Transverse colon (tissue), 4 donors: Measurements from ENCODE around the gene EHD2. TPM values are rescaled to one million over a fixed set of nuclear protein-coding genes. Genes with fewer than 3 reads are reported as not detected.
"Not testable (repeated sequence)": the region's sequence is repeated elsewhere in the genome, so short reads cannot be mapped to it uniquely, and the experiment has no call there.

Source experiments
- DNase-seq: peaks from one replicate; pipeline ENCODE4 v3.0.0-alpha.2; 2019
- H3K27ac ChIP-seq, 4 donors: fragments of 200-600 bp; sonication (generic); 2 replicates each; pipeline ENCODE4 v1.5.1; 2016 to 2018; ENCODE audit warnings: inconsistent platforms in 4 of 4
- H3K27me3 ChIP-seq: fragments of 200-600 bp; sonication (generic); 2 replicates; pipeline ENCODE4 v1.5.1; 2017; ENCODE audit warnings: inconsistent platforms
- H3K36me3 ChIP-seq, 4 donors: fragments of 200-600 bp; sonication (generic); 2 replicates each; pipeline ENCODE4 v1.5.1; 2017 to 2019; ENCODE audit warnings: inconsistent platforms in 4 of 4
- H3K4me1 ChIP-seq, 4 donors: fragments of 200-600 bp; sonication (generic); 2 replicates each; pipeline ENCODE4 v1.5.1; 2017 to 2020; ENCODE audit warnings: inconsistent platforms in 4 of 4
- H3K4me3 ChIP-seq, 4 donors: fragments of 200-600 bp; sonication (generic); 1 replicate in 1 of 4; 2 replicates in 3 of 4; pipeline versions ENCODE4 v1.5.1 to v1.6.1; 2017 to 2019; ENCODE audit warnings: inconsistent platforms in 4 of 4
- H3K9me3 ChIP-seq, 2 donors: fragments of 200-600 bp; sonication (generic); 2 replicates each; pipeline ENCODE4 v1.5.1; 2017 to 2019; ENCODE audit warnings: inconsistent platforms in 2 of 2
- CTCF ChIP-seq, 5 experiments: fragments of 200-600 bp in 3 of 5; fragments of 450-650 bp in 2 of 5; sonication (generic) in 3 of 5; IDR thresholded peaks; 1 replicate in 2 of 5; 2 replicates in 3 of 5; pipeline ENCODE4 v1.5.1; 2016 to 2017; ENCODE audit warnings: antibody characterized with exemption in 5 of 5, inconsistent platforms in 3 of 5, mild to moderate bottlenecking in 2 of 5, moderate library complexity in 1 of 5
- EP300 ChIP-seq: sonication (generic); formaldehyde crosslinking; IDR thresholded peaks from one replicate; pipeline ENCODE4 v1.6.1; 2017; ENCODE audit warnings: antibody characterized with exemption, low read depth
- POLR2A ChIP-seq: fragments of 450-650 bp; IDR thresholded peaks from one replicate; pipeline ENCODE4 v1.6.1; 2016; ENCODE audit warnings: antibody characterized with exemption, mild to moderate bottlenecking, moderate library complexity
- POLR2AphosphoS5 ChIP-seq, 3 donors: sonication (generic); formaldehyde crosslinking; IDR thresholded peaks; one replicate each; pipeline ENCODE4 v1.6.1; 2016; ENCODE audit warnings: antibody characterized with exemption in 3 of 3
- WGBS, 2 donors: methylation state at CpG; one replicate each; pipeline ENCODE4 v1.1.5; 2018; ENCODE audit warnings: low coverage in 1 of 2; 5-methylcytosine and 5-hydroxymethylcytosine counted together
- in situ Hi-C, 4 donors: fragments of 200-750 bp; cut with MboI; loops; one replicate each; pipeline versions ENCODE4 v1.15.0 to v1.15.1; 2017; ENCODE audit warnings: low sequenced_read_pairs in 3 of 4, low pct_ligation_motif_present in 1 of 4, low pct_unique_long_range_greater_than_20kb in 1 of 4
- intact Hi-C: fragments of 100-400 bp; cut with DNase I; formaldehyde crosslinking; loops from one replicate; pipeline ENCODE4 v1.15.1; 2023; ENCODE audit warnings: low total_unique reads
- total RNA-seq, 4 donors: library from RNA; depleted of rRNA; stranded (reverse); fragments of >200 nt; gene quantifications; one replicate each; pipeline ENCODE4 v1.1.0, GENCODE V29; 2016

EHD2 gene
- total RNA-seq, 4 donors from 2014 or later, result 15.2 to 93.1 (median 25.3) TPM

GRCh38 chr19:47723581-47723940 is 10.3 kb downstream of the EHD2 start:
- in situ Hi-C loops (loop anchor here in 3 of 4 donors (25.0 kb wide), 2 partner anchors 411 to 436 kb away; partner anchors contain the start of gene C5AR1 (in 1 of the 3)), intact Hi-C loops (no loop called here)
- peaks cover 0 to 3% (median 0%) of the 10 kb centered on the region in 4 donors for H3K36me3 ChIP-seq
- TF ChIP-seq POLR2AphosphoS5 (IDR thresholded peaks at IDR 0.05), result peak in 1 of 3 donors; percentile 28
- no peak for TF ChIP-seq EP300
- H3K27ac ChIP-seq, result peak overlapping the region; percentile 74 to 86 (median 81)
- WGBS, 2 donors, result 12% methylated on average over 5 to 7 of the region's 7 CpGs
- peaks cover 8% of the 10 kb centered on the region for H3K27me3 ChIP-seq
- DNase-seq, result peak; percentile 59
- H3K4me3 ChIP-seq, result peak overlapping the region in 1 of 4 donors; percentile 6
- peaks cover 20 to 37% (median 27%) of the 10 kb centered on the region in 4 donors for H3K4me1 ChIP-seq
- H3K9me3 ChIP-seq, result no peaks in the 10 kb centered on the region

- peak overlapping the region; percentile 8 to 90 (median 78) for H3K27ac ChIP-seq
- DNase-seq, result no peak
- peaks cover 30% of the 10 kb centered on the region for H3K27me3 ChIP-seq
- in situ Hi-C loops, result no loop called here
- no peak overlapping the region for H3K4me3 ChIP-seq
- TF ChIP-seq POLR2AphosphoS5 (IDR thresholded peaks at IDR 0.05) (no peak), CTCF (IDR thresholded peaks at IDR 0.05) (no peak), POLR2A (no peak), EP300 (no peak)
- intact Hi-C loops, result no loop called here
- 93% methylated on average over 48 of the region's 48 CpGs; no CpG with 5 or more reads in 1 of the 2 donors for WGBS, 2 donors
- peaks cover 0 to 3% (median 0%) of the 10 kb centered on the region in 4 donors for H3K36me3 ChIP-seq
- H3K4me1 ChIP-seq, result peaks cover 27 to 46% (median 36%) of the 10 kb centered on the region in 4 donors
- H3K9me3 ChIP-seq, result no peaks in the 10 kb centered on the region
Measured at GRCh38 chr19:47725759-47726401, 12.7 kb downstream of the EHD2 start.

GRCh38 chr19:47726467-47726866 is 13.2 kb downstream of the EHD2 start:
- peak overlapping the region; percentile 72 to 90 (median 78) for H3K27ac ChIP-seq
- H3K27me3 ChIP-seq, result peaks cover 30% of the 10 kb centered on the region
- H3K36me3 ChIP-seq, result peaks cover 0 to 3% (median 0%) of the 10 kb centered on the region in 4 donors
- DNase-seq, result no peak
- H3K4me1 ChIP-seq, result peaks cover 27 to 46% (median 36%) of the 10 kb centered on the region in 4 donors
- 38 to 66% methylated on average over 2 to 4 of the region's 4 CpGs for WGBS, 2 donors
- intact Hi-C loops, result no loop called here
- no peaks in the 10 kb centered on the region for H3K9me3 ChIP-seq
- H3K4me3 ChIP-seq, result no peak overlapping the region
- in situ Hi-C loops, result no loop called here
- no peak for TF ChIP-seq EP300
- no peak for TF ChIP-seq POLR2AphosphoS5 (IDR thresholded peaks at IDR 0.05)
- no peak for TF ChIP-seq POLR2A
- TF ChIP-seq CTCF (IDR thresholded peaks at IDR 0.05), result no peak

GRCh38 chr19:47728295-47728694 is 15.1 kb downstream of the EHD2 start:
- H3K36me3 ChIP-seq, H3K4me3 ChIP-seq, DNase-seq, in situ Hi-C loops, H3K9me3 ChIP-seq, intact Hi-C loops: not testable (repeated sequence)
- Histone ChIP-seq H3K27ac (peak overlapping the region; percentile 72 to 90 (median 78)), H3K27me3 (peaks cover 21% of the 10 kb centered on the region), H3K4me1 (peaks cover 22 to 35% (median 28%) of the 10 kb centered on the region in 4 donors)
- 76 to 84% methylated on average over 4 of the region's 4 CpGs for WGBS, 2 donors

GRCh38 chr19:47729468-47729798 is 16.2 kb downstream of the EHD2 start:
- peaks cover 0 to 3% (median 0%) of the 10 kb centered on the region in 4 donors for H3K36me3 ChIP-seq
- intact Hi-C loops, result no loop called here
- H3K4me3 ChIP-seq, result no peak overlapping the region
- TF ChIP-seq POLR2A (no peak), CTCF (IDR thresholded peaks at IDR 0.05) (no peak), POLR2AphosphoS5 (IDR thresholded peaks at IDR 0.05) (no peak)
- no peaks in the 10 kb centered on the region for H3K9me3 ChIP-seq
- peaks cover 21% of the 10 kb centered on the region for H3K27me3 ChIP-seq
- peaks cover 18 to 31% (median 20%) of the 10 kb centered on the region in 4 donors for H3K4me1 ChIP-seq
- WGBS, 2 donors, result 12% methylated on average over 9 of the region's 9 CpGs; no CpG with 5 or more reads in 1 of the 2 donors
- H3K27ac ChIP-seq, result peak overlapping the region; percentile 72 to 90 (median 78)
- in situ Hi-C loops, result no loop called here
- DNase-seq, result peak; percentile 45
